Aorta (tissue), 5 donors: ENCODE data around the gene KDM4B. TPM values are rescaled to one million over a fixed set of nuclear protein-coding genes. Genes with fewer than 3 reads are reported as not detected.

ENCODE experiments used
- ATAC-seq: fragments of 200-7000 bp; cut with Tn5 transposase; one replicate; pipeline ENCODE4 v1.9.1; 2022; ENCODE audit warnings: moderate library complexity; ENCODE audit not compliant: low FRiP score
- DNase-seq, 2 donors: peaks; one replicate each; pipeline ENCODE4 v3.0.0-alpha.2; 2020
- H3K27ac ChIP-seq, 2 donors: one replicate each; pipeline ENCODE4 v1.5.1; 2013; ENCODE audit warnings: low read length in 2 of 2, mild to moderate bottlenecking in 2 of 2, moderate library complexity in 2 of 2, control low read depth in 1 of 2, inconsistent platforms in 1 of 2, low read depth in 1 of 2
- H3K27me3 ChIP-seq, 2 donors: one replicate each; pipeline ENCODE4 v1.6.1; 2013; ENCODE audit warnings: control low read depth in 1 of 2, low read length in 1 of 2, mild to moderate bottlenecking in 1 of 2, moderate library complexity in 1 of 2; ENCODE audit not compliant: insufficient read depth in 2 of 2, control insufficient read depth in 1 of 2
- H3K36me3 ChIP-seq, 2 donors: one replicate each; pipeline ENCODE4 v1.6.1; 2013; ENCODE audit warnings: control low read depth in 1 of 2, low read length in 1 of 2, mild to moderate bottlenecking in 1 of 2; ENCODE audit not compliant: insufficient read depth in 2 of 2, control insufficient read depth in 1 of 2
- H3K4me1 ChIP-seq, 2 donors: one replicate each; pipeline ENCODE4 v1.6.1; 2013; ENCODE audit warnings: low read length in 2 of 2, control low read depth in 1 of 2, mild to moderate bottlenecking in 1 of 2, moderate library complexity in 1 of 2; ENCODE audit not compliant: insufficient read depth in 2 of 2, control insufficient read depth in 1 of 2
- H3K4me3 ChIP-seq, 2 donors: one replicate each; pipeline ENCODE4 v1.5.1; 2013; ENCODE audit warnings: low read length in 2 of 2, control low read depth in 1 of 2, mild to moderate bottlenecking in 1 of 2
- H3K9me3 ChIP-seq: one replicate; pipeline ENCODE4 v1.6.1; 2013; ENCODE audit warnings: mild to moderate bottlenecking, low read length; ENCODE audit not compliant: control insufficient read depth
- WGBS, 2 donors: extraction: QIAGEN DNeasy Blood & Tissue Kit; methylation state at CpG; one replicate each; pipeline ENCODE4 v1.1.7; 2013; 5-methylcytosine and 5-hydroxymethylcytosine counted together
- intact Hi-C, 2 donors: fragments of 100-400 bp; cut with DNase I; formaldehyde crosslinking; loops; one replicate each; pipeline versions ENCODE4 v1.14.2 to v1.15.0; 2022
- polyA plus RNA-seq, 2 donors: library from polyadenylated mRNA; stranded (reverse); fragments of 200-250 nt; gene quantifications; one replicate each; pipeline ENCODE4 v1.2.3, GENCODE V29; 2013
- total RNA-seq, 2 donors: library from RNA; stranded (reverse); fragmentation: NEBNext Ultra II Directional; extraction: Animal tissue kit (Norgen Biotek cat#: 25700); gene quantifications; one replicate each; pipeline ENCODE4 v1.2.1, GENCODE V29; 2021
- donor health status: healthy with polysubstance abuse.
- donor health status: Bipolar disorder and iron deficiency.
- donor health status: DM: no; HTN: no; CAD: no.
- donor health status: DM: no; HTN: no; CAD: no.
- donor health status: DM: yes; HTN: yes; CAD: no.

KDM4B gene
- total and polyA plus RNA-seq, 4 donors, result 4.4 to 58.1 (median 25.8) TPM

- WGBS, 2 donors, result 58 to 61% methylated on average over 27 of the region's 27 CpGs
- H3K36me3 ChIP-seq, result peaks cover 0 to 2% of the 10 kb centered on the region in 2 donors
- no peak overlapping the region for H3K4me3 ChIP-seq
- intact Hi-C loops, result no loop called here
- DNase-seq (no peak), ATAC-seq (no peak)
- H3K4me1 ChIP-seq, result no peaks in the 10 kb centered on the region
- no peaks in the 10 kb centered on the region for H3K9me3 ChIP-seq
- no peak overlapping the region for H3K27ac ChIP-seq
- no peaks in the 10 kb centered on the region for H3K27me3 ChIP-seq
Measured at GRCh38 chr19:5080030-5080654, 111.2 kb downstream of the KDM4B start.

GRCh38 chr19:5080809-5081208 is 111.9 kb downstream of the KDM4B start:
- ATAC-seq (no peak), DNase-seq (no peak)
- Histone ChIP-seq H3K4me3 (no peak overlapping the region), H3K27me3 (no peaks in the 10 kb centered on the region), H3K36me3 (peaks cover 0 to 2% of the 10 kb centered on the region in 2 donors), H3K9me3 (no peaks in the 10 kb centered on the region), H3K27ac (no peak overlapping the region), H3K4me1 (no peaks in the 10 kb centered on the region)
- 89 to 96% methylated on average over 19 of the region's 19 CpGs for WGBS, 2 donors
- intact Hi-C loops, result no loop called here

- peaks cover 0 to 2% of the 10 kb centered on the region in 2 donors for H3K36me3 ChIP-seq
- H3K4me3 ChIP-seq, result no peak overlapping the region
- ATAC-seq (no peak), DNase-seq (no peak)
- 95 to 96% methylated on average over 28 of the region's 28 CpGs for WGBS, 2 donors
- no peaks in the 10 kb centered on the region for H3K9me3 ChIP-seq
- H3K4me1 ChIP-seq, result no peaks in the 10 kb centered on the region
- intact Hi-C loops, result no loop called here
- H3K27ac ChIP-seq, result no peak overlapping the region
- H3K27me3 ChIP-seq, result no peaks in the 10 kb centered on the region
Measured at GRCh38 chr19:5081443-5082161, 112.7 kb downstream of the KDM4B start.

GRCh38 chr19:5083547-5083965 is 114.6 kb downstream of the KDM4B start:
- Histone ChIP-seq H3K36me3 (no peaks in the 10 kb centered on the region), H3K9me3 (no peaks in the 10 kb centered on the region), H3K4me3 (no peak overlapping the region), H3K27me3 (no peaks in the 10 kb centered on the region), H3K4me1 (no peaks in the 10 kb centered on the region), H3K27ac (no peak overlapping the region)
- ATAC-seq (peak; percentile 34), DNase-seq (peak; percentile 77 to 83)
- intact Hi-C loops, result no loop called here
- WGBS, 2 donors, result 70 to 78% methylated on average over 13 of the region's 13 CpGs

- Histone ChIP-seq H3K9me3 (no peaks in the 10 kb centered on the region), H3K36me3 (no peaks in the 10 kb centered on the region), H3K4me1 (no peaks in the 10 kb centered on the region), H3K27me3 (no peaks in the 10 kb centered on the region), H3K4me3 (no peak overlapping the region), H3K27ac (no peak overlapping the region)
- no peak for ATAC-seq
- intact Hi-C loops, result no loop called here
- 95 to 96% methylated on average over 20 of the region's 20 CpGs for WGBS, 2 donors
- DNase-seq, result no peak
Measured at GRCh38 chr19:5085566-5085965, 116.7 kb downstream of the KDM4B start.

GRCh38 chr19:5086230-5086629 is 117.3 kb downstream of the KDM4B start:
- no peaks in the 10 kb centered on the region for H3K27me3 ChIP-seq
- H3K36me3 ChIP-seq, result no peaks in the 10 kb centered on the region
- 94% methylated on average over 19 of the region's 19 CpGs for WGBS, 2 donors
- DNase-seq (no peak), ATAC-seq (no peak)
- intact Hi-C loops, result no loop called here
- no peak overlapping the region for H3K27ac ChIP-seq
- no peak overlapping the region for H3K4me3 ChIP-seq
- no peaks in the 10 kb centered on the region for H3K9me3 ChIP-seq
- H3K4me1 ChIP-seq, result no peaks in the 10 kb centered on the region

GRCh38 chr19:5086725-5087439 is 118.0 kb downstream of the KDM4B start:
- Histone ChIP-seq H3K9me3 (no peaks in the 10 kb centered on the region), H3K36me3 (no peaks in the 10 kb centered on the region), H3K4me1 (no peaks in the 10 kb centered on the region), H3K27me3 (no peaks in the 10 kb centered on the region), H3K27ac (no peak overlapping the region), H3K4me3 (no peak overlapping the region)
- intact Hi-C loops, result no loop called here
- DNase-seq, result no peak
- whole genome bisulfite sequencing, 2 donors, result 86 to 89% methylated on average over 20 of the region's 20 CpGs
- no peak for ATAC-seq

GRCh38 chr19:5089283-5089682 is 120.4 kb downstream of the KDM4B start:
- intact Hi-C loops, result no loop called here
- Histone ChIP-seq H3K4me1 (no peaks in the 10 kb centered on the region), H3K27ac (no peak overlapping the region), H3K9me3 (no peaks in the 10 kb centered on the region), H3K27me3 (no peaks in the 10 kb centered on the region), H3K4me3 (no peak overlapping the region), H3K36me3 (no peaks in the 10 kb centered on the region)
- ATAC-seq (no peak), DNase-seq (no peak)
- WGBS, 2 donors, result 95 to 96% methylated on average over 8 of the region's 8 CpGs
